K562 (cell line): ENCODE data around the gene PSAP. TPM values are rescaled to one million over a fixed set of nuclear protein-coding genes. Genes with fewer than 3 reads are reported as not detected.

ENCODE experiments used
- EZH2 ChIP-seq: IDR thresholded peaks from 2 replicates; pipeline ENCODE4 v1.6.1; 2012; ENCODE audit warnings: low read depth, mild to moderate bottlenecking, inconsistent platforms, low read length, borderline replicate concordance
- FOSL1 ChIP-seq: fragments of 200-800 bp; sonication (Bioruptor generic); conservative IDR thresholded peaks from 2 replicates; pipeline ENCODE4 v1.6.1; 2016; ENCODE audit warnings: missing genetic modification characterization, missing compliant biosample characterization
- FOXA1 ChIP-seq: fragments of 450-650 bp; IDR thresholded peaks from 2 replicates; pipeline ENCODE4 v1.6.1; 2016; ENCODE audit warnings: mild to moderate bottlenecking, borderline replicate concordance
- ILF3 ChIP-seq: fragments of 450-650 bp; IDR thresholded peaks from 2 replicates; pipeline ENCODE4 v1.6.1; 2018; ENCODE audit warnings: antibody characterized with exemption, mild to moderate bottlenecking, moderate library complexity, borderline replicate concordance
- NFIC ChIP-seq: fragments of 450-650 bp; IDR thresholded peaks from 2 replicates; pipeline ENCODE4 v1.6.1; 2017; ENCODE audit warnings: mild to moderate bottlenecking, inconsistent platforms
- NFIX ChIP-seq: fragments of 250-450 bp; sonication (Bioruptor Pico); IDR thresholded peaks from 2 replicates; pipeline ENCODE4 v1.4.0; 2020; ENCODE audit warnings: low read depth, mild to moderate bottlenecking, moderate library complexity
- POLR2AphosphoS2 ChIP-seq: IDR thresholded peaks from 2 replicates; pipeline ENCODE4 v1.6.1; 2012; ENCODE audit warnings: low read length, improper control_type of control experiment
- RERE ChIP-seq: sonication (generic); formaldehyde crosslinking; IDR thresholded peaks from 2 replicates; pipeline ENCODE4 v1.8.0; 2023; ENCODE audit warnings: missing genetic modification reagents, mild to moderate bottlenecking, borderline replicate concordance
- SMAD1 ChIP-seq: fragments of 150-350 bp; IDR thresholded peaks from 2 replicates; pipeline ENCODE4 v1.6.1; 2014; ENCODE audit warnings: low read length, low read depth; ENCODE audit not compliant: partially characterized antibody
- SPI1 ChIP-seq: IDR thresholded peaks from 2 replicates; pipeline ENCODE4 v1.6.1; 2011; ENCODE audit warnings: low read depth, low read length, control low read depth, borderline replicate concordance
- SRF ChIP-seq, 2 experiments: fragments of 250-450, 450-650 bp in 1 of 2; sonication (Bioruptor Pico) in 1 of 2; sonication (generic) in 1 of 2; formaldehyde crosslinking; IDR thresholded peaks; 2 replicates each; pipeline versions ENCODE4 v1.5.0 to v1.5.1; 2020 to 2022; ENCODE audit warnings: mild to moderate bottlenecking in 1 of 2, missing genetic modification reagents in 1 of 2
- TBP ChIP-seq: optimal IDR thresholded peaks from 2 replicates; pipeline ENCODE3; 2011; ENCODE audit warnings: low read depth, low read length, improper control_type of control experiment
- ZBTB33 ChIP-seq: sonication (generic); formaldehyde crosslinking; IDR thresholded peaks from 2 replicates; pipeline ENCODE4 v1.8.1; 2023; ENCODE audit warnings: mild to moderate bottlenecking, missing genetic modification reagents
- ZEB2 ChIP-seq: fragments of 450-650 bp; IDR thresholded peaks from 2 replicates; pipeline ENCODE4 v1.6.1; 2016
- polyA plus RNA-seq, 8 experiments: library from polyadenylated mRNA; depleted of rRNA in 4 of 8; stranded (reverse) in 5 of 8; unstranded in 3 of 8; fragments of >200 nt; fragmentation: Nextera tagmentation in 2 of 8; fragmentation: Illumina TruSeq in 1 of 8; extraction: Ambion mirVana in 2 of 8; extraction: Trizol in 1 of 8; gene quantifications; 2 replicates each; pipeline versions ENCODE4 v1.2.1 to v1.2.3, GENCODE V29; 2011 to 2014; ENCODE audit warnings: inconsistent platforms in 1 of 8, missing spikeins in 1 of 8
- total RNA-seq, 7 experiments: library from RNA; depleted of rRNA in 6 of 7; stranded (reverse); fragments of >200 nt in 6 of 7; fragmentation: Illumina TruSeq in 2 of 7; extraction: Trizol in 2 of 7; gene quantifications; 2 replicates each; pipeline versions ENCODE4 v1.2.1 to v1.2.3, GENCODE V29; 2011 to 2021; ENCODE audit warnings: low replicate concordance in 1 of 7
- TF ChIP-seq, protein P1 (sequence below): fragments of 250-450 bp; sonication (Bioruptor Pico); IDR thresholded peaks from 2 replicates; pipeline ENCODE4 v1.8.0; 2022; ENCODE audit warnings: inconsistent platforms, mild to moderate bottlenecking, moderate library complexity, borderline replicate concordance
- TF ChIP-seq, protein P2 (sequence below): fragments of 450-650 bp; IDR thresholded peaks from 2 replicates; pipeline ENCODE4 v1.7.0; 2016; ENCODE audit warnings: borderline replicate concordance
- TF ChIP-seq, protein P3 (sequence below): IDR thresholded peaks from 2 replicates; pipeline ENCODE4 v1.6.1; 2016; ENCODE audit warnings: missing genetic modification characterization, missing compliant biosample characterization

Gene PSAP
- total and polyA plus RNA-seq, 9 of the 15 experiments (the other 6 are each of a cell fraction or from before 2014, with no cell fraction given), result 245 to 700 (median 429) TPM

- TF ChIP-seq ZBTB33 (CRISPR knock-in tag), result no peak
- no peak for TF ChIP-seq NFIX
- no peak for TF ChIP-seq SPI1
- no peak for TF ChIP-seq SMAD1
- TF ChIP-seq, protein P1, sequence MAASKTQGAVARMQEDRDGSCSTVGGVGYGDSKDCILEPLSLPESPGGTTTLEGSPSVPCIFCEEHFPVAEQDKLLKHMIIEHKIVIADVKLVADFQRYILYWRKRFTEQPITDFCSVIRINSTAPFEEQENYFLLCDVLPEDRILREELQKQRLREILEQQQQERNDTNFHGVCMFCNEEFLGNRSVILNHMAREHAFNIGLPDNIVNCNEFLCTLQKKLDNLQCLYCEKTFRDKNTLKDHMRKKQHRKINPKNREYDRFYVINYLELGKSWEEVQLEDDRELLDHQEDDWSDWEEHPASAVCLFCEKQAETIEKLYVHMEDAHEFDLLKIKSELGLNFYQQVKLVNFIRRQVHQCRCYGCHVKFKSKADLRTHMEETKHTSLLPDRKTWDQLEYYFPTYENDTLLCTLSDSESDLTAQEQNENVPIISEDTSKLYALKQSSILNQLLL (CRISPR knock-in tag), result no peak
- no peak for TF ChIP-seq EZH2
- TF ChIP-seq, protein P2, sequence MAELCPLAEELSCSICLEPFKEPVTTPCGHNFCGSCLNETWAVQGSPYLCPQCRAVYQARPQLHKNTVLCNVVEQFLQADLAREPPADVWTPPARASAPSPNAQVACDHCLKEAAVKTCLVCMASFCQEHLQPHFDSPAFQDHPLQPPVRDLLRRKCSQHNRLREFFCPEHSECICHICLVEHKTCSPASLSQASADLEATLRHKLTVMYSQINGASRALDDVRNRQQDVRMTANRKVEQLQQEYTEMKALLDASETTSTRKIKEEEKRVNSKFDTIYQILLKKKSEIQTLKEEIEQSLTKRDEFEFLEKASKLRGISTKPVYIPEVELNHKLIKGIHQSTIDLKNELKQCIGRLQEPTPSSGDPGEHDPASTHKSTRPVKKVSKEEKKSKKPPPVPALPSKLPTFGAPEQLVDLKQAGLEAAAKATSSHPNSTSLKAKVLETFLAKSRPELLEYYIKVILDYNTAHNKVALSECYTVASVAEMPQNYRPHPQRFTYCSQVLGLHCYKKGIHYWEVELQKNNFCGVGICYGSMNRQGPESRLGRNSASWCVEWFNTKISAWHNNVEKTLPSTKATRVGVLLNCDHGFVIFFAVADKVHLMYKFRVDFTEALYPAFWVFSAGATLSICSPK, result no peak
- TF ChIP-seq, protein P3, sequence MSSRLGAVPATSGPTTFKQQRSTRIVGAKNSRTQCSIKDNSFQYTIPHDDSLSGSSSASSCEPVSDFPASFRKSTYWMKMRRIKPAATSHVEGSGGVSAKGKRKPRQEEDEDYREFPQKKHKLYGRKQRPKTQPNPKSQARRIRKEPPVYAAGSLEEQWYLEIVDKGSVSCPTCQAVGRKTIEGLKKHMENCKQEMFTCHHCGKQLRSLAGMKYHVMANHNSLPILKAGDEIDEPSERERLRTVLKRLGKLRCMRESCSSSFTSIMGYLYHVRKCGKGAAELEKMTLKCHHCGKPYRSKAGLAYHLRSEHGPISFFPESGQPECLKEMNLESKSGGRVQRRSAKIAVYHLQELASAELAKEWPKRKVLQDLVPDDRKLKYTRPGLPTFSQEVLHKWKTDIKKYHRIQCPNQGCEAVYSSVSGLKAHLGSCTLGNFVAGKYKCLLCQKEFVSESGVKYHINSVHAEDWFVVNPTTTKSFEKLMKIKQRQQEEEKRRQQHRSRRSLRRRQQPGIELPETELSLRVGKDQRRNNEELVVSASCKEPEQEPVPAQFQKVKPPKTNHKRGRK, result no peak
- TF ChIP-seq ILF3, result no peak
- TF ChIP-seq RERE (CRISPR knock-in tag), result no peak
- no peak for TF ChIP-seq ZEB2
- no peak for TF ChIP-seq NFIC
- TF ChIP-seq TBP, result no peak
- no peak for TF ChIP-seq SRF (CRISPR knock-in tag; IDR thresholded peaks at IDR 0.05)
- no peak for TF ChIP-seq FOXA1
- TF ChIP-seq POLR2AphosphoS2, result no peak
- TF ChIP-seq FOSL1, result no peak
Observed at GRCh38 chr10:71849461-71849908, 1.6 kb downstream of the PSAP start (continued).
